LoVo (cell line): ENCODE data around the gene UBE2E3.
"Not testable (repeated sequence)": the region's sequence is repeated elsewhere in the genome, so short reads cannot be mapped to it uniquely, and the experiment has no call there.

Experiments used
- DNase-seq: peaks from one replicate; pipeline ENCODE4 v3.0.0-alpha.2; 2016; ENCODE audit warnings: low spot score

UBE2E3 gene

GRCh38 chr2:181036445-181036844 is 56.0 kb downstream of the UBE2E3 start:
- DNase-seq: no peak

- DNase-seq: no peak
Observed at GRCh38 chr2:181036848-181037603, 56.6 kb downstream of the UBE2E3 start.

GRCh38 chr2:181037922-181038321 is 57.5 kb downstream of the UBE2E3 start:
- DNase-seq: no peak

DNA sequence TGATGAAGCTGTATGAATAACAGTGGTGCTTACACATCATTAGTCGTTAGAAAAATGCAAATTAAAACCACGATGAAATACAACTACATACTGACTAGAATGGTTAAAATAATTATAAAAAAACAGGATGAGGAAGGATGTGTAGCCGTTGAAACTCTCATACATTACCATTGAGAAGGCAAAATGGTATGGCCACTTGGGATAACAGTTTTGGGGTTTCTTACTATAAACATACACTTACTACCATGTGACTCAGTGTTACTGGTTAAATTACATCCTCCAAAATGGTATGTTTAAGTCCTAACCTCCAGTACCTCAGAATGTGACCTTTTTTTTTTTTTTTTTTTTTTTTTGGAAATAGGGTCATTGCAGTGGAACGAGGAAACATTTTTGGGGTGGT is 58.4 kb downstream of the UBE2E3 start:
- no peak for DNase-seq

DNA sequence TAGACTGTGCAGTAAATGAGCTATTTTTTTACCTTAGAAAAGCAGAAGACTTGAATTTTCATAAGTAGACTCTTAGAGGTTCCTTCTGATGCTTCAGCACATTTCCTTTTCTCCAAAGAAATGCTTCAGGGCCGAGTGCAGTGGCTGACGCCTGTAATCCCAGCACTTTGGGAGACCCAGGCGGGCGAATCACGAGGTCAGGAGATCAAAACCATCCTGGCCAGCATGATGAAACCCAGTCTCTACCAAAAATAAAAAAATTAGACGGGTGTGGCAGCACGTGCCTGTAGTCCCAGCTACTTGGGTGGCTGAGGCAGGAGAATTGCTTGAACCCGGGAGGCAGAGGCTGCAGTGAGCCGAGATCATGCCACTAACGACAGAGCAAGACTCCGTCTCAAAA is 60.4 kb downstream of the UBE2E3 start:
- not testable (repeated sequence) for DNase-seq

- DNase-seq: no peak
Observed at GRCh38 chr2:181041661-181042060, 61.3 kb downstream of the UBE2E3 start.

DNA sequence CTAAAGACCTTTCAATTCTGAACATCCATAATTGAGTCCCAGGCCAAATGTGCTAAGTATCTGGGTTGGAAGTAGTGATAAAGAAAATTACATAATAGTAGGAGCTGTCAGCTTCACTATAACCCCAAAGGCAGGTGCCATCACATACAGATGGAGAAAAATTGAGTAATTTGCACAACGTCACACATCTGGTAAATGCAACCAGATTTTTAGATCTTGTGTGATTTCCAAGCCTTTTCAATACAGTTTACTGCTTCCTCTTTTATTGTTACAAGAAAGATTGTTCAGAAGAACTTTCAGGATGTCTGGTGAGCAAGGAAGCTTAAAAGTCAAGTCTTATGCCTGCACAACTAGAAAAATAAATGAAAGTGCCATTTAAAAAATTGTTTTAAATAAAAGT is 62.3 kb downstream of the UBE2E3 start:
- DNase-seq: no peak

- no peak for DNase-seq
Observed at GRCh38 chr2:181046833-181047232, 66.4 kb downstream of the UBE2E3 start.

DNA sequence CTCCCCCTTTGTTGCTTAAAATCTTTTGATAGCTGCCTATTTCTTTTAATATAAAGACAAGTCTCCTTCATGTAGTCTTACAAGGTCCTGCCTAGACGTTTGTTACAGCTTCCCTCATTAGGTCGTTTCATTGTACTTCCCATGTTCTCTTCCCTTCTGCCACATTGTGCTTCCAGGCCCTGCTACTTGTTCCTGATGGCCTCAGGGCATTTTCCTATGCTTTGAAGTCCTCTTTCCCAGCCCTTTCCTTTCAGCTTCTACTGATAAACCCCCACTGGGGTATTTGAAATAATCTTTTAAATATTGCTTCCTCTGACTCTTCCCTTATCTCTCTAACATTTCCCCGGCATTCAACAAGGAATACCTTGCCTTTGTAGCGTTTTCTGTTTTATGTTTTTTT is 67.4 kb downstream of the UBE2E3 start:
- DNase-seq: no peak

GRCh38 chr2:181051861-181052522 is 71.6 kb downstream of the UBE2E3 start:
- no peak for DNase-seq

DNA sequence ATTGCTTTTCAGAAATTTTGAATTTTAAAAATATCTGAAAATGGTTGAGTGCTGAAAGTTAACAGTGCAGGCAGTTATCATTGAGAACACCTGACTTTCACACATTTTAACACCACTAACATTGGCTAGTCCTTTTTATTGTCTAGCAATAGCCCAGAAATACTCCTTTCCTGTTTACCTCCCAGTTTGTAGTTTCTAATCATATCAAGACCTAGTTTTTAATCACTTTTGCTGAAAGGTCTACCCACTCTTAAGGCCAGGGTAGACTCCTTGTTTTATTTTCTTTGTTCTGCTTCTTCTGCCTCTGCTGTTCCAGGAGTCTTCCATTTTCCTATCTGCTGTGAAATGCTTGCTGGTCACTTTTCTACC is 72.1 kb downstream of the UBE2E3 start:
- DNase-seq: no peak

DNA sequence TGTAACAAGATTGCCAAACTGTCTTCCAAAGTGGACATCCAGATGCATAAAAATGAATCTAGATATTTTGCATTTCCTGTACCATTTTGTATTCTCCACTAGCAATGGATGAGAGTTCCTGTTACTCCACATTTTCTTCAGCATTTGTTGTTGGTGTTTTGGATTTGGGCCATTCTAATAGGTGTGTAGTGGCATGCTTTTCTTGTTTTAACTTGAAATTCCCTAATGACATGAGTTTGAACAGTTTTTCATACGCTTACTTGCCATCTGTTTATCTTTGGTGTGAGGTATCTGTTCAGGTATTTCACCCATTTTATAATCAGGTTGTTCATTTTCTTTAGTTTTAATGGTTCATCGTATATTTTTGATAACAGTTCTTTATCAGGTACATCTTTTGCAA is 73.9 kb downstream of the UBE2E3 start:
- DNase-seq: no peak

DNA sequence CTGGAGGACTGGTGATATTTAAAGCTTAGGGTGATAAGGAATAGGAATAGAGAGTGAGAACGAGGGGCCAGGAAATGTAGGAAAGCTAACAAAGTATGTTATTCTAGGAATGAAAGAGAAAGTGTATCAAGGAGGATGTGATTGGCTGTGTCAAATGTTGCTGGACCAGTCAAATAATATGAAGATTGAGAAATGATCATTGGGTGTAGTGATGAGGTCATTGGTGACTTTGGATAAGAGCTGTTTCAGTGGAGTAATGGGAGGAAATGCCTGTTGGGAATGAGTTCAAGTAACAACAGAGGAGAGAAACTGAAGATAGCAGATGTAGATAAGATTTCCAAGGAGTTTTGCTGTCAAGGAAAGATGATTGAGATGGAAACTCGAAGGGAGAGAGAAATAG is 74.4 kb downstream of the UBE2E3 start:
- no peak for DNase-seq

DNA sequence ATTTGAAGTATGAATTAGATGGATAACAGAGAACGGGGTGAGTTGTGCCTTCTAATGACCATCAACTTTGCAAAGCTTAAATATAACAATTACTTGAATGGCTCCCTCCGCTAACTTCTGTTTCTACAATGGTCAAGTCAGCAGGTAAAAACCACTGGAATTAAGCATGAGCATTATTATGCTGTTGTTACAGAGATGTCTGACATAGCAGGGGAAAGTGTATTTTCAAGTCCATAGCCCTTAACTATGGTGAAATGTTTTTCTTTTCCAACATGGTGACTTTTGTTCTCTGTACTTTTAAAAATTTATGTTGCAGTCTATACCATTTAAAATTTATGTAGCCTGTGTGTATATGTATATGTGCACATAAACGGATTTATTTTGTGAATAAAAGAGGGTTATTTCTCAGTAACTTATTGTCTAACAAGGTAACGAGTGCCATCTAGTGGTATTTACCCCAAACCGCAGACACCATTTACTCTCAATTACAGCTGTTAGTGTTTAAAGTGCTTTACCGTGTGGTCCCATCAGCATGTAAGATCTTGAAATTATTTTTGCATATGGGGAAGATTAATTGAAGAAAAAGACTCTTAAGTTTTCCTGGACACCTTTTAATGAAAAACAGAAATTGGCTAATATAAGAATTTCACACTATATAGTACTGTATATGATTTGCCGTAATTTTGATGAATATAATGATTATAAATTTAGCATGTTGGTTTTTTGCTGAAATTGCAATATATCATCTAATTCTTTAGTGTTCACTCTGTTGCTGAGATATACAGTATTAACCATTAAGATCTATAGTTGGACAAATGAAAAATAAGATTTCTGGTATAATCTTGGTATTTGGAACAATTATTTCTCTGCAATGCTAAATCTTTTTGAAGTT is 78.2 kb downstream of the UBE2E3 start:
- DNase-seq: peak; percentile 64

DNA sequence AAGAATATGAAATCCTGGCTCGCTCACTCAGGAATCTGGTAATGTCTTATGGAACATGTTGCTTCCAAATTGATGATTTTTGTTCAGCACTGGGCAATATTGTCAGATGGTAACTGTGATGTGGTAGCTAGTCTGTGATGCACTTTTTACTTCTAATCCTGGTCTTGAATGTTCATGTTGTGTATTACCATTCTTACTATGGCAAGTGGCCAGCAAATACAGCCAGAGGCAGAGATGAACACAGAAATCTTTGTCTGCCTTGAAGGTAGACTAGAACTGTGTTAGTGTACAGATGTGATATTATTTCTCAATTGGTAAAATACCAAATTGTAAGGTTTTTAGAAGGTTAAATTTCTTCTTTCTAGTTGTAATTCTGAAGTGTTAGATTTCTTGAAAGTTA is 83.3 kb downstream of the UBE2E3 start:
- DNase-seq: no peak

GRCh38 chr2:181065458-181065857 is 85.1 kb downstream of the UBE2E3 start:
- no peak for DNase-seq

DNA sequence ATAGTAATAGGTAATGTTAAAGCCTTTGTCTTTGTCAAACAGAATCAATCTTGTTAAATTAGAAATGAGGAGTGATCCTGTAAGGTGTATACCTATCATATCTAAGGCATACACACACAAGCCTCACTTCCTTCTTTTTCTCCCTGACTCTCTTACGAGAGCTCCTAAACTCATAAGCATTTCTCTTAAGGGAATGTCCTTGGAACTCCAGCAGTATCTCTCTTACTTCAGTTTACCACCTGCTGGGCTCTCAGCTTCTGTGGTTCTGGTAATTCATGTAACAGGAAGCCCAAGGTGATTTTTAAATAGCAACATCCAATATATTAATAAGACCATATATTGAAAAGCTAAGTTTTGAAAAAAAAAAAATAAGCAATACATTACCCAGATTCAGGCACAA is 85.9 kb downstream of the UBE2E3 start:
- DNase-seq: no peak

- DNase-seq: peak; percentile 57
Observed at GRCh38 chr2:181070119-181070835, 89.9 kb downstream of the UBE2E3 start.

- DNase-seq: no peak
Observed at GRCh38 chr2:181070836-181071200, 90.4 kb downstream of the UBE2E3 start.

DNA sequence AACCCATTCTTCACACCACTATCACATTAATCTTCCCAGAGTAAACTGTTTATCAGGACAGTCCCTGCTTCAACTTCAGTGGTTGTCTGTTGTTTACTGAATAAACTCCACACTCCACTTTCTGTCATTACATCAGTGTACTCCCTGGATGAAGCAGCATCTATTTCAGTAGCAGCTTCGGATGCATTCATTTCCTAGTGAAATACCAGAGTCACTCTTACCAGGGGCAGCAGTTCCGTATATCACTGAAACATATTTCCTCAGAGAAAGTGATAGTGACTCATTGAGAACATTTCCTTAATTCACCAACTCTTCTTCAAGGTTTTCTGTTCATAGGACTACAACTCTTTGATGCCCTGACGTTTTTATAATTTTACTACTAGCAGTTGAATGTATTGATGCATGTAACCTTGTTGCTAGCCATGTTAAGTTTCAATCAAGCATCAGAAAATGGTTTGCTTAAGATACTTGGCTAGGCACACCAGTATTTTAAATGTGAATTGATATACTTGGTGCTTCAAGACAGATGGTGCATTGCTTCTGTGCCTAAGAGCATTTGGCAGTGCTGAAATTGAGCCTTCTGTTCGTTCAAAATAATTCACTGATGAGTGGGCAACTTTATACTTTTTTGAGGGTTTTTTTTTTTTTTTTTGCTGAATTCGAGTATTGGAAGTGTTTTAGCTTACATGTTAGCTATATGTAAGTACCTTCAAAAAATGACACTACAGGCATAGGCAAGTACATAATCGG is 92.3 kb downstream of the UBE2E3 start:
- DNase-seq: no peak

GRCh38 chr2:181073896-181074295 is 93.5 kb downstream of the UBE2E3 start:
- DNase-seq: no peak

- DNase-seq: no peak
Observed at GRCh38 chr2:181074457-181074856, 94.1 kb downstream of the UBE2E3 start.
